Fibroblast of skin of right biceps (primary cell): Measurements from ENCODE around the gene NAA10.

ENCODE experiments used
- DNase-seq: peaks from one replicate; pipeline ENCODE4 v3.0.0-alpha.2; 2013

The NAA10 gene

GRCh38 chrX:153926858-153927671 lies 7.8 kb downstream of the NAA10 start:
- DNase-seq, result peak; percentile 35

GRCh38 chrX:153926552-153926857 lies 8.3 kb downstream of the NAA10 start:
- DNase-seq, result no peak

DNA sequence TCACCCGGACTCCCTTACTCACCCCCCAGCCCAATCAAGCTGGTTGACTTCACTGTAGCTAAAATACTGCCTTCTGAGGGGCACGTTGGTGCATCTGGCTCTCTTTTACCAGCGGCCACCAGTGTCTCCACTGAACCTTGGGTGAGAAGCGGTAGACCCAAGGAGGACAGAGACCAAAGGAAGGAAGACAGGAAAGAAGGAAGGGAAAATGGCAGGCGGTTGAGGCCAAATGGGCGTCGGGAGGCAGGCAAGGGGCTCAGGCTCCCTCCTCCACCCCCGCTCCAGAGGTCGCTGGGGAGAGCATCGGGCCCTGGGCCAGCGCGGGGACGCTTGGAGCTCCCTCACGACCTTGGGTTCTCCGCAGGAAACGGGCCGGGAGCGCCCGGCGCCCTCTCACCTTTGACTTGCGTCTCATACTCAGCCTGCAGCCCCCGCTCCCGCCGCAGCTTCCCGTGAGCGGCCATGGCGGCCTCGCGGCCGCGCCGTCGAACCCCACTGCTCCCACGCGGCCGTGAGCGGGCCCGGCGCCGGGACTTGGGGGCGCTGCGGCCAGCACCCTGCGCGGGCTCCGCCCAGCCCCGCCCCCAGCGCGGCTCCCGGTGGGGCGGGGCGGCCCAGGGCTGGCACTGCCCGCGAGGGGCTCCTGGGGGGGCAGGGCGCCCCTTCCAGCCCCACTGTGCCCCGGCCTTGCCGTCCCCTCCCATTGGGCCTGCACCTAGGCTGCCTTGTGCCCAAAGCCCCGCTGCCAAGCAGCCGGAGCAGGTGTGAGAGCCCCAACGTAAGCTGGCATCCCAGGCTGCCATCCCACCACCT lies 8.9 kb downstream of the NAA10 start, which contains the start of gene ARHGAP4:
TSS of gene ARHGAP4 (minus strand) at position 526 of the 813 bp plus-strand sequence. CDS start at position 464, 62 bp downstream.
- no peak for DNase-seq

DNA sequence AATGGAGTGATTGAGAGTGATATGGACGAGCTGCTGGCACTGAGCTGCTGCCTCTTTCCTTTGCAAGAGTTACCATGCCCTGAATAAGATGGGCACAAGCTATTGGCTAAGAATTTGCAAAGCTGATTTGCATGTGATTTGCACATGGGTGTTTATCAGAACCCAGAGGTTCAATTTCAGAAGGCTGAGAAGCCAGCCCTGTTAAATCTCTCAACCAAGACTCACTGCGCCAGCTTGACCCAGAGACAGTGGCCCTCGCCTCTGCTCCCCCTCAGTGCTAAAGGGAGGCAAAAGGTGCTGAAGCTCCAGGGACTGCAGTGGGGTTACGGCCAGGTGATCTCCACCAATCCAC lies 9.5 kb downstream of the NAA10 start:
- no peak for DNase-seq

GRCh38 chrX:153924149-153924861 lies 10.5 kb downstream of the NAA10 start:
- peak; percentile 41 for DNase-seq

DNA sequence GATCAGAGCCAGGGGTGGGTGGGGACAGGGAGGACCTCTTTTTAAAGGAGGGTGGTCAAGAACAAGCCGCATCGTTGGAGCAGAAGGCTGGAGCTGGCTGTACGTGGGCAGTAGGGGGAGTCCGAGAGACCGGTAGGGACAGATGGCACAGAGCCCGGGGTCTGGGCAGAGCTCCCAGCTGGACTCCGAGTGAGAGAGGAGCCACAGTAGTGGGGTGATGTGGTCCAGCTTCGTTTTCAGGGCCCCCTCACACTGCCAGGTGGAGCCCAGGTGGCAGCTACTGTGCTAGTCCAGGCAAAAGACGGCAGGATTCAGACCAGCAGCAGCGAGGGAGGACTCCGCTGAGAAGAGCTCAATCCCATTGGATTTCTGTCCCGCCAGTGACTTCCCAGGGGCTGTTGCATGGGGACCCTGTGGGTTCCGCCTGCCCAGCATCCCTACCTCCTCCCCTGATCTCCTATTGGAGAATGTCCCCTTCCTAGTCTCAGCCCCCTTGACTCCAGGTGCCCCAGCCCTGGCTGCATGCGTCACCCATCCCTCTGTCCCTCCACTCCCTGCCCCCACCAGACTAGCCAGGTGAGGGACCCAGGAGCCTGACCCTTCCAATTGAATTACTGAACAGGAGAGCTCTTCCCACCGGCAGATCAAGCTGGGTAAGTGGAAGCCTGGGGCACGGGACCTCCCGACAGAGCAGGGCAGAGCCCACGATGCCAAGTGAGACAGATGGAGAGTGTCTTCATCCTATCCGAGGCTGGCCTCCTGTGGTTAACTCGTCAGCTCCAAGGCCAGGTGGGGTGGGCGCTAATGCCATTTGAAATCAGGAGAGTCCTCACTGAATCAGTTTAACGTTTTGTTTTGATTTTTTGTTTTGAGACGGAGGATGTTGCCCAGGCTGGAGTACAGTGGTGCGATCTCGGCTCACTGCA lies 11.6 kb downstream of the NAA10 start:
- peak; percentile 28 for DNase-seq

- DNase-seq, result peak; percentile 14
Observed at GRCh38 chrX:153921511-153922446, 13.1 kb downstream of the NAA10 start.

GRCh38 chrX:153921070-153921469 lies 13.8 kb downstream of the NAA10 start:
- DNase-seq, result no peak

GRCh38 chrX:153920546-153920945 lies 14.3 kb downstream of the NAA10 start:
- no peak for DNase-seq

DNA sequence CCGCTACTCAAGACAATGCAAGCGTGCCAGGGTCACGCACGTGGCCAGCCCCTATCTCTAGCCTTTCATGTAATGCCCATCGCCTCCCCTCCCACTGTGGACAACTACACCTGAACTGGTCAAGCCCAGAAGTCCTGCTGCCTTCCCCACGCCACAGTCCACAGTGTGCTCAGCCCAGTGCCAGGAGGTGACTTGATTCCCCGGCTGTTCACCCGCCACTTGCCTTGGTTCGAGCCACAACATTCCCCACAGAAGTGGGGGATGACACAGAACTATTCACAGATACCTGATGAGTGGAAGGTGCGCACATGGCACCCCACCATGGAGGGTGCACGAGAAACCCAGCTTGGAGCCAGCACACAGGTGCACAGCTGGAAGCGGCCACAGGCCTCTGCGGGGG lies 15.6 kb downstream of the NAA10 start:
- no peak for DNase-seq

- no peak for DNase-seq
Observed at GRCh38 chrX:153917869-153918268, 17.0 kb downstream of the NAA10 start.

DNA sequence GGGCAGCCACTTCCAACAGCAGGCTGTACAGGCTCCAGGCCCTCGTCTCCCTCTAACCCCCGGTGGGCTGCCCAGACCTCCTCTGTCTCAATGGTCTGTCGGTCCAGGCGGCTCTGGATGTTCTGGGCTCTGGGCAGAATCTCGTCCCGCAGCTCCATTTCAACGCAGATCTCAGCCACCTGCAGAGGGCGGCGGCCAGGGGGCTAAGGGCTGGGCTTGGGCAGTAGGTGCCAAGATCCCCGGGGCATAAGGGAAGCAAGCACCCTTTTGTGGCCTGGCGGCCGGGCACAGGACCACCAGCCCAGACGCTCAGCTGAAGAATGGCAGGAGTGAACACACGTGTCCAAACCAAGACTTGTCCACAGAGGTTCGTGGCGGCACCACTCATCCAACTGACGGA lies 21.1 kb downstream of the NAA10 start:
- no peak for DNase-seq

- no peak for DNase-seq
Observed at GRCh38 chrX:153913211-153913610, 21.6 kb downstream of the NAA10 start.

- DNase-seq, result no peak
Observed at GRCh38 chrX:153911798-153912197, 23.0 kb downstream of the NAA10 start.

DNA sequence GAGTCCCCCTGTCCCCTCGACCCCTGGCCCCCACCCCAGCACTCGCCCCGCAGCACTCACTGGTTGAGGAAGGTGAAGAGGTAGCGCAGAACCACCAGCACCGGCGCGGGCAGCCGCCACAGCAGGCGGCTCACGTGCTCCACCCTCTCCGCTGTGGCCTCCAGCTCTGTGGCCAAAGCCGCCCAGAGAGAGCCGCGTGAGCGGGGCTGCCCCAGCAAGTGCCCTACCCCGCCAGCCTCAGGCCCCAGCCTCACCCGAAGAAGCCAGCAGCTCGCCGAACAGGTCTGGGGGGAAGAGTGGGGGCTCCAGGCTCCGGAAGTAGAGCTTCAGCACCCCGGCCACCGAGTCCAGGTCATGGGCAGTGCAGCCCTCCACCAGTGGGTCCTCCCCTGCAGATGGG lies 24.4 kb downstream of the NAA10 start:
- no peak for DNase-seq

DNA sequence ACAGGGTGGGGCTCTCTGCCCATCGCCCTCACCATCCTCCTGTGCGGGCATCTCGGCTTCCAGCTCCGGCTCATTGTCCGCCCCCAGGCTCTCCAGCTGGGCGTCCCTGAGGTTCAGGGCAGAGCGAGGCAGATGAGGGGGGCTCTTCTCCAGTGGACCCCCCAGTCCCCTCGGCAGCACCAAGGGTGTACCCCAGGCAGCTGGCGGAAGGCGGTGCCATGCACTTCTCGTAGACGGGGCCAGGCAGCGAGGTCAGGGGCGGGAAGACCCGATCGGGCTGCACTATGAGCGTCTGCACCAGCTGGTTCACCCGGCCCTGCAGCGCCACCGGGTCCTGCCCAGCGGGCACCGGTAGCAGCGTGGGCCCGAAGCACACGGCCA lies 24.9 kb downstream of the NAA10 start:
- no peak for DNase-seq

- DNase-seq, result no peak
Observed at GRCh38 chrX:153909024-153909979, 25.5 kb downstream of the NAA10 start.

DNA sequence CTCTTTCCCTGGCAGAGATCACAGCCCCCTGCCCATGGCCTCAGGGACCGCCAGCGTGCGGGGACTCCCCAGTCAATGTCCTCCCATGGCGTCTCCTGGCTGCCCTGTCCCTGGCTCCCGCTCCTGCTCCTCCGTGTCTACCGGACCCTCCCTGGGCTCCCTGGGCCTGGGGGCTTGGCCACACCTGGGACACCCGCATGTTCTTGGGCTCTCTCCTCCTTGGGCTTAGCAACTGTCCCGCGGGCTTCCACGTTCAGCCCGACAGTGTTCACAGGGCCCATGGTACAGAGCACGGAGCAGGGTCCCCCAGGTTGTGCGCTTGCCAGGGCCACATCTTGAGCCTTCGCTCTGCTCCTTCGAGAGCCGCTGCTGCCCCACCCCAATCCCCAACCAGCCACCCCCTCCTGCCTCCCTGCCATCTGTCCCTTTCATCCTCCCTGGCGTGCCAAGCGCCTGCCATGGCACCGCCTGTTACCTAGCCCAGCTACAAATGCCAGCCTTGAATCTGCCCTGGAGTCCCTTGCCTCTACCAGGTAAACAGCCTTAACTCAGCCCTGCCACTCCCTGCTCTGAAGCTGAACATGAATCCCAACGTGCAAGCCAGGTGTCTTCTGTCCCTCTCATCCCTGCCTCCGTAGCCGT lies 26.5 kb downstream of the NAA10 start:
- no peak for DNase-seq

- DNase-seq, result no peak
Observed at GRCh38 chrX:153907456-153907855, 27.4 kb downstream of the NAA10 start.
